ENCODE data around the gene FBXW7. TPM values are rescaled to one million over a fixed set of nuclear protein-coding genes. Genes with fewer than 3 reads are reported as not detected.

The FBXW7 gene
- total RNA-seq, 1 donor from 2014 or later: 105 TPM

- no peak for DNase-seq
Observed at GRCh38 chr4:152427981-152428380, 107.9 kb downstream of the FBXW7 start.

DNA sequence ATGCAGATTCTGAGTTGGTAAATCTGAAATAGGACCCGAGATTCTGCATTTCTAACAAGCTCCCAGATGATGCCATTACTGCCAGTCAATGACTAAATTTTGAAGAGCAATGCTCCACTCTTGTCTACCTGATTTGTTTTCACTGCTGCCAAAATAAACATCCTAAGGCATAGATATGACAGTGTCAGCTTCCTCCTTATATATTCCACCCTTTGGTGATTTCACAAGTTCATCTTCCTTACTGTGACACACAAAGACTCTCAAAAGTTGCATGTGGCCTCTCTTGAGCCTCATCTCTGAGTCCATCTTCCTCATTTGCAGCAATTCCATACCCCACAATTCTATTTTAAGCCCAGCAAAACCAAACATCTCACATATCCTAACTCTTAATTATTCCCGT, 110.9 kb downstream of the FBXW7 start:
- no peak for DNase-seq

DNA sequence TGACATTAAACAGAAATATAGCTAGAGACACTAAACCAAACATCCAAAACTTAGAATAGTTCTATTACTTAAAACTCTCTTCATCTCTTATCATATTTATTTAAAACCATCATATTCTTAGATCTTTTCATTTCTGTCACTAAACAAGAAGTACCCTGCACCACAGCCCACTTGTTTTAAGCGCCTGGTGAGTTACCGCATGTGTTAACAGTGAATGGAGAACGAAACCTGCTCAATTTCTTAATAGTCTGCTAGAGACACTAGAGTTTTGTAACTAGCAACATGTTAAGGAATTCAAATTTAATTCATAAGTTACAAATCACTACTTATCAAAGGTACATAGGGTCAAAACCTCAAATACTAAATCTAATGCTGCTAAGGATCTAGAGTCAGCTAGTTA, 111.5 kb downstream of the FBXW7 start:
- no peak for DNase-seq

DNA sequence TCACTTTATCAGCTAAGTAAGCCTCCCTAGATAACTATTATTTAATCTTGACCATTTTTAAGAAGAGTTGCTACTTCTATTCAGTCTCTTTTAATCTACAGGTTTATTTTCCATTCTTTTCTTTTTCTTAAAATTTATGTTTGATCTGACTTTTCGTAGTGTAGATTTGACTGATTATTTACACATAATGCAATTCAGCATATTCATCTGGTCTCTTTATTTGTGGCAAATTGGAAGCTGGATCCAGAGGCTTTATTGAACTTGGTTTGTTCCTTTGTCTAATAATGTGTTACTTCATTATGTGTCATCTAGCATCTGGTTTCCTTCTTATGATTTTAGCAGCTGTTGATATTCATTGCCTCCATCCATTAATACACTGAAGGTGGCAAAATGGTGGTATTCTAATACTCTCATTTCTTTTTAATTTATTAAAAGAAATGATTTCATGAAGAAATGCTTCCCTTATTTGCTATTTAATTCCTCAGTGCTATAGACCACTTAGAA, 113.0 kb downstream of the FBXW7 start:
- peak; percentile 6 for DNase-seq

GRCh38 chr4:152421576-152421975, 114.3 kb downstream of the FBXW7 start:
- no peak for DNase-seq

DNA sequence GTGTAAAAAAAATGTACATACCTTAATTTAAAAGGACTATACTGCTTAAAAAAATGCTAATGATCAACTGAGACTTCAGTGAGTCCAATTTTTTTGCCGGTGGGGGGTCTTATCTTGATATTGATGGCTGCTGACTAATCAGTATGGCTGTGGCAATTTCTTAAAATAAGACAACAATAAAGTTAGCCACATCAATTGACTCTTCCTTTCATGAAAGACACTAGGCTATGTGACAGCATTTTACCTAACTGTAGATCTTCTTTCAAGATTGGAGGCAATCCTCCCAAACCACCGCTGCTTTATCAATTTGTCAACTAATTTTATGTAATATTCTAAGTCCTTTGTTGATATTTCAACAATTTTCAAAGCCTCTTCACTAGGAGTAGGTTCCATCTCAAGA, 116.1 kb downstream of the FBXW7 start:
- DNase-seq: no peak

GRCh38 chr4:152417673-152418072, 118.2 kb downstream of the FBXW7 start:
- no peak for DNase-seq

- DNase-seq: no peak
Observed at GRCh38 chr4:152415980-152416379, 119.9 kb downstream of the FBXW7 start.

DNA sequence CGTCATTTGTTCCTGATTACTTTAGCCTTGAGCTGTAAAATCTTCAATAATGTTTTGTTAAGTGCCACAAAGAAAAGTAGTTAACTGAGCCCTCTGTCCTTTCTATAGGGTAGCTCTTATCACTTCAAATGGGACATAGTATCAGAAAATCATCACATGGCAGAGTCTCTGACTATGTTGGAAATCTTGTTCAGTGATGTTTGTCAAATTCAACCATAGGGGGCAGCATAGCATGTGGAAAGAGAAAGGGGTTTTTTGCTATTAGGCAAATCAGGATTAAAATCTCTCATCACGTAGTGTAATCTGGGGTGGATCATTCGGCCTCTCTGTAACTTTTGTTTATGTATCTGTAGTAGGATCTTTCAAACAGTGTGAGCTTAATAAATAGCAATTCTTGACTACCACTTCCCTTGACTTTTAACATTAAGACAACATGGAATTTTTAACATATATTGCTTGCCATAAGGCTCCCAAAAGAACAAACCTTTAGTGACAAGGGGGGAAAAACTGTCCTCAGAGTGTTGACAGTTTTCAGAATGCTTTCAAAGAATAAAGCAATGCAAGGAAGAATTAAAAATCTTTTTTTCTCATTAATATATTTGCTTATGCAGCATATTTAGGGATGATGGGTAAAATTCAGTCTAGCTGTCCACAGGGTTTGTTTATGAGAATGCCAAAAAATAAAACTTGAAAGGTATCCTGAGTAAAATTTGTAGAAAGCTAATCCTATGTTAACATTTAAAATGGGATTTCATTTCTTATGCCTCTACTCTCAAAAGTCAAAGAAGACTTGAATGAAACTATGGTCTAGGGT, 127.2 kb downstream of the FBXW7 start:
- peak; percentile 60 for DNase-seq

- no peak for DNase-seq
Observed at GRCh38 chr4:152401424-152401823, 134.5 kb downstream of the FBXW7 start.

- no peak for DNase-seq
Observed at GRCh38 chr4:152399246-152399645, 136.6 kb downstream of the FBXW7 start.

GRCh38 chr4:152398060-152398459, 137.8 kb downstream of the FBXW7 start:
- peak; percentile 33 for DNase-seq

GRCh38 chr4:152394791-152395190, 141.1 kb downstream of the FBXW7 start:
- DNase-seq: no peak

DNA sequence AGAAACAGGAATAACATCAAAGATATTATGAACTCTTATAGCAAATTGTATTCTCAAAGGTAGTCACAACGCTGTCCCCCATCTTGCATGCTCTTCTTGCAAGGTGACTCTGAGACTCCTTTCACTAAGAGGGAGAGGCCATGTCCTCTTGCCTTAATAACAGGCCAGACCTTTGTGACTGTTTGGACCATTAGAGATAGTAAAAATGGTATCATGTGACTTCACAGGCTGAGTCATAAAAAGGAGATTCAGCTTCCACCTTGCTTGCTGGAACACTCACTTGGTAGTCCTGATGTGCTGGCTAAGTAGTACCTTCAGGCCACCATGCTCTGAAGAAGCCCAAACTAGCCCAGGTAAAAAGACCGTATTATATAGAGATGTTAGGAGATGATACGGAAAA, 143.8 kb downstream of the FBXW7 start:
- no peak for DNase-seq

GRCh38 chr4:152390216-152390615, 145.7 kb downstream of the FBXW7 start:
- no peak for DNase-seq

DNA sequence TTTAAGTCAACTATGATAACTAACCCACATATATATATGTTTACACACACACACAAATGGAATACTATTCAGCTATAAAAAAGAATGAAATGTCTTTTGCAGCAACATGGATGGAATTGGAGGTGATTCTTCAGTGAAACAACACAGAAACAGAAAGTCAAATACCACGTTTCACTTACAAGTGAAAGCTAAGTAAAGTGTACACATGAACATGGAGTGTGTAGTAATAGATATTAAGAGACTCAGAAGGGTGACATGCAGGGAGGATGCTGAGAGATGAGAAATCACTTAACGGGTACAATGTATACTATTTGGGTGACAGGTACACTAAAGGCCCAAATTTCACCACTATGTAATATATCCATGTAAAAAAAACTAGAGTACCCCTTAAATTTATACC, 146.5 kb downstream of the FBXW7 start:
- DNase-seq: no peak

- DNase-seq: peak; percentile 39
Observed at GRCh38 chr4:152385551-152385950, 150.3 kb downstream of the FBXW7 start.

GRCh38 chr4:152382057-152382785, 153.7 kb downstream of the FBXW7 start:
- DNase-seq: peak; percentile 7

DNA sequence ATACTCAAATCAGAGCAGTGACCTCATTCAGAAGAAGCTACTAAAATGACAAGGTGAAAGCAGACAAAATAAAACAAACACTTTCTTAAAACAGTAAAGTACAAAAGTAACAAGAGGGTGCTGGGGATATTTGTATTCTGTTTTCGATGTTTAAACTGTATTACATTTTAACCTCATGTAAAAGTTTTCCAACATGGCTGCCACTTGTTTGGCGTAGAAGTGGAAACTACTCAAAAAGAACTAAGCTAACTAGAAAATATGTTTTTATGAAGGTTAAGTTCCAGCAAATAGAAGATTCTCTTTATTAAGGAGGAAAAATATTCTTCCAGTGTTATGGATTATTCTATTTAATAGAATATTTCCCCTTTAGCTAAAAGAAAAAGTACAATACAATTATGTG, 155.0 kb downstream of the FBXW7 start:
- DNase-seq: no peak

- DNase-seq: no peak
Observed at GRCh38 chr4:152380185-152380584, 155.7 kb downstream of the FBXW7 start.

GRCh38 chr4:152374606-152375285, 161.1 kb downstream of the FBXW7 start:
- DNase-seq: no peak

DNA sequence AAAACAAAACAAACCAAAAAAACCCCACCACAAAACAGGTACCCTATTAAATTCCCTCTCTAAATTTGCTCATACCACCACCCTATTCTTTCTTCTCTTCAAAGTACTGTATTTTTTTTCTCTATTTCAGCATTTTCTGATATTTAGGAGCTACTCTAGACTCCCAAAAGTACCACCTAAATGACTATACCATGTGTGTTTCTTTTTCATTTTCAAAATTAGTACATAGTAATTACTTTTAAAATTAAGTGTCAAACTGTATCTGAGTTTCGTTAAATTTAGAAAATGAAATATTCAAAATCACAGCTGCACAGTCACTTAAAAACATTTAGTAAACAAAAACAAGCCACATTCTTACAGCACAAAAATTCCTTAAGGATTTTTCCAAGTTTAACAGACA, 161.7 kb downstream of the FBXW7 start:
- no peak for DNase-seq

- DNase-seq: no peak
Observed at GRCh38 chr4:152372444-152372843, 163.4 kb downstream of the FBXW7 start.
